AG20443 (cell line): ENCODE measurements around the gene ZNF519.
"Not testable (repeated sequence)": the region's sequence is repeated elsewhere in the genome, so short reads cannot be mapped to it uniquely, and the experiment has no call there.

Experiments used
- DNase-seq: peaks from one replicate; pipeline ENCODE4 v3.0.0; 2012; ENCODE audit warnings: low spot score, mixed read lengths

The ZNF519 gene

DNA sequence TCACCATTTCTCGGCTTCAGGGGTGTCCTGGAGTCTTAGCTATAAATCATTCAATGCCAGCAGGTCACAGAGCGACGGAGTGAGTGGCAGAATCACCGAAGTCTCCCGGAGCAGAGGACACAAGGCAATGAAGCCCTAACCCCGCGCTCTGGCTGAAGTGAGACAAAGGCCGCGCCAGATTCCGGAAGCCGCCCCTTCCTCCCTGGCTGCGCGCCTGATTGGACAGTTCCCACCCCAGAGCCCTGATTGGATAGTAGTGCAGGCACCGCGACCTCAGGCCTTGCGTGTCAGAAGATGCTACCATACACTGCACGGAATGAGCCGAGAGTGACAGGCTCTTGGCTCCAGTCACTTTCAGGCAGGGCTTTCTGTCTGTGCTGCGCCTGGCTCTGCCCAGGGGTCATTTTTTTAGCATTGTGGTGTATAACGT, at the start of gene ZNF519:
ZNF519 (minus strand) TSS at position 165 of the 430 bp plus-strand sequence; CDS start at position 7, 158 bp downstream.
- DNase-seq: peak; percentile 91

DNA sequence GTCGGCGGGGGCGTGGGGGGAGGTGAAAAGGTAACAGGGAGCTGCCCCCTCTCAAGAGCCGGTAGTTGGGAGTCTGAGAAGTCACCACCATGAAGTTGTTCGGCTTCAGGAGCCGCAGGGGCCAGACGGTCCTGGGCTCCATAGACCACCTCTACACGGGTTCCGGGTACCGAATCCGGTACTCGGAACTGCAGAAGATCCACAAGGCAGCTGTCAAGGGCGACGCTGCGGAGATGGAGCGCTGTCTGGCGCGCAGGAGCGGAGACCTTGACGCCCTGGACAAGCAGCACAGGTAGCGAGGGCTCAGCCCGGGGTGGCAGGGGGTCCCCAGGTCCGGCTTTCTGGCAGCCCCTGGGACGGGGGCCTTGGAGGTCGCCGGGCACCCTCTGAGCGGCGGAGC, 47.1 kb upstream of the ZNF519 start:
- DNase-seq: no peak

DNA sequence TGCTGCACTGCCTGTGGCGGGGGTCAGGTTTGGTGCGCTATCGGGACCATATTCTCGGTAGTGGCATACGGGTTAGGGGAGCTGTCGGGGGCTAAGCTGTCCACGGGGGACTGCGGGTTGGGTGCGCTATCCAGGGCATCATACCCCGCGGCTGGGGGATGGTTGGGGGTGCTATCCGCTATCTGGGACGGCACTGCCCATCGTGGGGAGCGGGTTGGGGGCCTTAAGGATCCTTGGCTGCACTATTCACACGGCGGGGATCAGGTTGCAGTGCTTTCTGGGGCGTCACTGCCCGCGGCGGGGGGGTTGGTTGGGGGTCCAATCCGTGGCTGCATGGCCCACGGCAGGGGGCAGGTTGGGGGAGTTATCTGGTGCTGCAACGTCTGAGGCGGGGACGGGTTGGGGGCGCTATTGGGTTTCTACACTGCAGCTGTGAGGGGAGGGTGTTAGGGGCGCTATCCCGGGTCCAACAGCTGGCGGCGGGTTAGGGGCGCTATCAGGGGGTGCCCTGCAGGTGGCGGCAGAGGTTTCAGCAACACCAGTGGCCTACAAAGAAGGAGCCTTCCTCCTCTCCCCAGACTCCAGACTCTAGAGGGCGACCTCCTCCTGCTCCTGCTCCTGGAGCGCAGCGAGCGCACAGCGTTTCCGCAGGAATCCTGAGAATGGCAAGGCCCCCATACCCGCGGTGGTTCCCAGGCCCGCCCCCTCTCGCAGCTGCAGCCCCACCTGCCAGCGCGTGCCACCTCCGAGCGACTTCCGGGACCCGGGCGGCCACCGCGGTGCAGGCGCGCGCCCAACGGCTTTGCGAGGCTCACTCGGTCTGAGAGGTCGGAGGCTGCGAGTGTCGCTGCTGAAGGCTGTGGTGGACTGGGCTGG, 46.3 kb upstream of the ZNF519 start:
- peak; percentile 69 for DNase-seq

DNA sequence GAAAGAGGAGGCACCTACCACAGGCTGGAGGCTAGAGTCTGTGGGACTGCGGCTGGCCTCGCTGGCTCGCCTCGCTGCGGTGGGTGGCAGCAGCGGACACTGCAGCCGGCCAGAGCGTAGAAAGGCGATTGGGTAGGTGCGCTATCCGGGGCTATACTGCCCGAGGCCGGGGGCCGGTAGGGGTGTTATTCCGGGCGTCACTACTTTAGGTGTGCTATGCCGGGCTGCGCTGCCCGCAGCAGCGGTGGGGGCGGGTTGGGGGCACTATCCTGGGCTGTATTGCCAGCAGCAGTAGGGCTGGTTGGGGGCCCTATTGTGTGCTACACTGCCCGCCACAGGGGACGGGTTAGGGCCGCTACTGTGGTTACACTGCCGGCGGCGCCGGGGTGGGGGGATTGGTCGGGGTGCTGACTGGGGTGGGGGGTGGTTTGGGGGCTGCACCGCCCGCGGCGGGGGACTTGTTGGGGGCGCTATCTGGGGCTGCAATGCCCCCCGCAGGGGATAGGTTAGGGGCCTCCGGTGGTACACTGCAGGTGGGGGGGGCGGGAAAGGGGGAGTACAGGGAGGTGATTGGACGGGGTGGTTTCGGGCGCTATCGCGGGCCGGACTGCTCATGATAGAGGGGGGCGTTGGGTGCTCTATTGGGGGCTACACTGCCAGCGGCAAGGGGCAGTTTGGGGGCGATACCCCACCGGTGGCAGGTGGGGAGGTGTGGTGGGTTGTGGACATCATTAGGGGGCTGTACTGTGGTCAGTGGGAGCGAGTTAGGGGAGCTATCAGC, 45.5 kb upstream of the ZNF519 start:
- not testable (repeated sequence) for DNase-seq

DNA sequence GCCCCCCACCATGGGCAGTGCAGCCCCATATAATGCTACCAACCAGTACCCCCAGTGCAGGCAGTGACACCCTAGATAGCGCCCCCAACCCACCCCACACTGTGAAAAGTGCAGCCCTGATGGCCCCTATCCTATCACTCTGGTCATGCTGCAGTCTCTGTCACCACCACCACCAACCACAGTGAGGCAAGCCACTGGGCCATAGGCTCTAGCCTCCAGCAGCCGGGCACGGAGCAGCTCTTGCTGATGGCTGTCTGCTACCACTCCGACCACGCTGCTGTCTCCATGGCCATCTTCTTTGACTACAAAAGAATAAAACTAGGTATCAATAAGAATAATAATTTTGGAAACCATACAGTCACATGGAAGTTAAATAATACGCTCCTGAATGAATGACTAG, 43.2 kb upstream of the ZNF519 start:
- DNase-seq: not testable (repeated sequence)

DNA sequence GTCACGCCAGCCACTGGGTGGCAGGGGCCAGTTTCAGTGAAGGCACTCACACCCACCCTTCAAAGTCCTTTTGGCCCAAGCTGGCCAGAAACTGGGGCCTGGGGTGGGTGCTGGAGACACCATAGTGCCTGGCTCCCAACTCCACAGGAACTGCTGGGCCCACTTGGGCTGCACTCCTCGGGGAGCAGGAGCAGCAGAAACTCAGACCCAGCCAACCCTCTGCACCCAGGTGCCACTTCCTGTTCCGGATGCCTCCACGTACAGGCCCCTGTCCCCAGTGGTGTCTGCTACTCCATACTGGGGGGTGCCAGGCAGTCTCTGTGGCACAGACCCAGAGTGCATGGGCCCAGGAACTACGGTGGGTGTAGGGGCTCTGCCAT, 42.5 kb upstream of the ZNF519 start:
- DNase-seq: no peak

DNA sequence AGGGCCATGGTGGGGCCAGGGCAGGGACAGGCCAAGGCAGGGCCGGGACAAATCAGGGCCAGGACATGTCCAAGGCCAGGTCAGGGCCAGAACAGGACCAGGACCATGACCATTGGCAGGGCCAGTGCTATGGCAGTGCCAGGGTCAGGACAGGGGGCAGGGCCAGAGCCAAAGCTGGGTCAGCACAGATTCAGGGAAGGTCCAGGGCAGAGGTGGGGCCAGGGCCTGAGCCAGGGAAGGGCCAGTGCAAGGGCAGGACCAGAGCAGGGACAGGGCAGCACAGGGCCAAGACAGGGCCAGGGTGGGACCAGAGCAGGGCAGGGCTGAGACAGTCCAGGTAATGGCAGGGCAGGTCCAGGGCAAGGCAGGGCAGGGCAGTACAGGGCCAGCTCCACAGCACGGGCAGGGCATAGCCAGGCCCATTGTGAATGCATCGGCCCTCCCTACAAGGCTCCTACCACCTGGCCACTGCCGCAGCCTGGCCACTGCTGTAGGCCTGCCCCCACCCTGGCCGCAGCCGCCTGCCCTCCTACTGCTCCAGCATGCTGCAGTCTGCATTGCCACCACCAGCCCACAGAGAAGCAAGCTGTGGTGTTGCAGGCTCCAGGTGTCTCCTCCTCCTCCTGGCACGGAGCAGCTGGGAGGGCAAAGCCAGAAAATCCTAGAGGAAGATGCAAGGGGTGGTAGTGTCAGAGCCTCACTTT, 41.9 kb upstream of the ZNF519 start:
- DNase-seq: not testable (repeated sequence)

DNA sequence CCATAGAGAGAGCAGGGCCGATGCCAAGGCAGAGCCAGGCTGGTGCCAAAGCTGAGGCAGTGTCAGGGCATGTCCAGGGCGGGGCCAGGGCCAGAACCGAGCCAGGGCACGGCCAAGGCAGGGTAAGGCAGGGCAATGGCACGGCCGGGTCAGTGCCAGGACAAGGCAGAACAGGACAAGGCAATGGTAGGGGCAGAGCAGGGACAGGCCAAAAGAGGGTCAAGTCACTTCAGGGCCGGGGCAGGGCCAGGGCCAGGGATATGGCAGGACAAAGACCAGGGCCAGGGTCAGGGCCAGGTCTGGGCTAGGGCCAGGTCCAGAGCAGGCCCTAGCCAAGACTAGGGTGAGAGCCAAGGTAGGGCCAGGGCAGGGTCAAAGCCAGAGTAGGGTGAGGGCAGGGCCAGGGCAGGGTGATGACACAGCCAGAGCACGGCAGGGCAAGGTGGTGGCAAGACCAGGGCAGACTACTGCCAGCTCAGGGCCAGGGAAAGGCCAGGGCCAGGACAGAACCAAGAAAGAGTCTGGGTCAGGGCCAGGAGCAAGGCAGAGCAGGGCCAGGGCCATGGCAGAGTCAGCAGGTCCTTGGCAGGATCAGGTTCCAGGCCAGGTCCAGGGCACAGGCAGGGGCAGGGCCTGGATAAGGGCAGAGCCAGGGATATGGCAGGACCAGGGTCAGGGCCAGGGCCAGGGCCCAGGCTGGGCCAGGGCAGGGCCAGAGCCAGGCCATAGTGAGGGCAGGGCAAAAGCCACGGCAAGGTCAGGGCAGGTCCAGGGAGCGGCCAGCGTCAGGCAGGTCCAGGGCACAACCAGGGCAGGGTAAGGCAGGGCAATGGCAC, 41.1 kb upstream of the ZNF519 start:
- DNase-seq: not testable (repeated sequence)

DNA sequence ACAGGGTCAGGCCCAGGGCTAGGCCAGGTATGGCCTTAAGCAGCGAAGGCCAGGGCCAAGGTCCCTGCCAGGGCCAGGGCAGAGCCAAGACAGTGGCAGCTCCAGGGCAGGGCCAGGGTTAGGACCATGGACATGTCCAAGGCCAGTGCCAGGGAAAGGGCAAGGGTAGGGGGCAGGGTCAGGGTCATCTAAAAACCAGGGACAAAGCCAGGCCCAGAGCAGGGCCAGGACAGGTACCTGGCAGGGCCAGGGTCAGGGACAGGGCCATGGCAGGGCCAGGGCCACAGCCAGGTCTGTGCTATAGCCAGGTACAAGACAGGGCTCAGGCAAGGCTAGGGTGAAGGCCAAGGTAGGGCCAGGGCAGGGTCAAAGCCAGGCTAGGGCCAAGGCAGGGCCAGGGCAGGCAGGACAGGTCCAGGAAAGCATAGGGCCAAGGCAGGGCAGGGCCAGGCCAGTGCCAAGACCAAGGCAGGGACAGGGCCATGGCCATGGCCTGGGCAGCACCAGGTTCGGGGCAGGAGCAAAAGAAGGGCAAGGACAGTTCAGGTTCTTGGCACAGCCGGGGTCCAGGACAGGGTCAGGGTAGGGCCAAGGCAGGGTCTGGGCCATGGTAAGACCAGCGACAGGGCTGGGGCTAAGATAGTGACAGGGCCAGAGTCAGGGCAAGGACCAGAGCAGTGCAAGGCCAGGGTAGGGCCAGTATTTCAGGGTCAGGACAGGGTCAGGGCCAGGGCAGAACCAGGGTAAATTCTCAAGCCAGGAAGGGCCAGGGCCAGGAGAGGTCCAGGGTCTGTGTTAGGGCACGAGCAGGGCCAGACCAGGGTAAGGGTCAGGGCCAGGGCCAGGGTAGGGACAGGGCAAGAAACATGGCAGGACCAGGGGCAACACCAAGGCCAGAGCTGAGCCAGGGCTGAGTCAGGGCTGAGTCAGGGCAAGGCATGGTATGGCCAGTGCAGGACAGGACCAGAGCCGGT, 40.2 kb upstream of the ZNF519 start:
- not testable (repeated sequence) for DNase-seq

DNA sequence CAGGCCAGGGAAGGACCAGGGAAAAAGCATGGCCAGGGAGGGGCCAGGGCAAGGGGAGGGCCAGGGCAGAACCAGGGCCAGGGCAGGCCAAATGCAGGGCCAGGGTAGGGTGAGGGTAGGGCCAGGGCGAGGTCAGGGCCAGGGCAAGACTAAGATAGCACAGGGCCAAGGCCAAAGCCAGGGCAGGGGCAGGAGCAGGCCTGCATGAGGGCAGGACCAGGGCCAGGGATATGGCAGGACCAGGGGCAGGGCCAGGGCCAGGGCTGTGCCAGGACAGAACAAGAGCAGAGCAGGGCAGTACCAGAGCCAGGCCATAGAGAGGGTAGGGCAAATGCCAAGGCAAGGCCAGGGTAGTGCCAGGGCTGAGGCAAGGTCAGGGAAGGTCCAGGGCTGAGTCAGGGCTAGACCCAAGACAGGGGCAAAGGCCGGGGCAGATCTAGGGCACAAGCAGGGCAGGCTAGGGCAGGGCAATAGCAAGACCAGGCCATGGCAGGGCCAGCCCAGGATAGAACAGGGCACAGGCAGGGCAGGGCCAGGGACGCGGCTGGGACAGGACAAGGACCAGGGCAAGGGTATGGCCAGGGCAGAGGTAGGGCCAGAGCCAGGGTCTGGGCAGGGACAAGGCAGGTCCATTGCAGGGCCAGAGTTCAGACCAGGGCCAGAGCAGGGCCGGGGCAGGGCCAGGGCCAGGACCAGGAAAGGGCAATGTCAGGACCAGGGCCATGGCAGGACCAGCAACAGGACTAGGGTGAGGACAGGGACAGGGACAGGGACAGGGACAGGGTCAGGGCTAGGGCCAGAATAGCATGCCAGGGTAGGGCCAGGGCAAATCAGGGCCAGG, 39.3 kb upstream of the ZNF519 start:
- DNase-seq: not testable (repeated sequence)

DNA sequence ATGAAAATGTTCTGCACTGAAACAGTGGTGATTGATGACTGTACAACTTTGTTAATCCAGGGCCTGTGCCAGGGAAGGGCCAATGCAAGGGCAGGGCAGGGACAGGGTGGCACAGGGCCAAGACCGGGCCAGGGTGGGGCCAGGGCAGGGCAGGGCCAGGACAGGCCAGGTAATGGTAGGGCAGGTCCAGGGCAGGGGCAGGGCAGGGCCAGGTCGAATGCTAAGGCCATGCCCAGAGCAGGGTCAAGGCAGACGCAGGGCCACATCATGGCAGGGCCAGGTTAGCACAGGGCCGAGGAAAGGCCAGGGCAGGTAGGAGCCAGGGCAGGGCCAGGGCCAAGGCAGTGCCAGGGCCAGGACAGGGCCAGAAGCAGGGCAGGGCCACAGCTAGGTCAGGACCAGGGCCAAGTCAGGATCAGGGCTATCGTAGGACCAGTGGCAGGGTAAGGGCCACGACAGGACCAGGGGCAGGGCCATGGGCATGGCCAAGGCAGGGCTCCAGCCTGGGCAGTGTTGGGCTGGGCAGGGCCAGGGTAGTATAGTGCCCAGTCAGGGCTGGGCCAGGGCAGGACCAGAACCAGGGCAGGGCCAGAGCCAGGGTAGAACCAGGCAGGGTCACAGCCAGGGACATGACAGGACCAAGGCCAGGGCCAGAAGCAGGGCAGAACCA, 38.3 kb upstream of the ZNF519 start:
- DNase-seq: not testable (repeated sequence)

DNA sequence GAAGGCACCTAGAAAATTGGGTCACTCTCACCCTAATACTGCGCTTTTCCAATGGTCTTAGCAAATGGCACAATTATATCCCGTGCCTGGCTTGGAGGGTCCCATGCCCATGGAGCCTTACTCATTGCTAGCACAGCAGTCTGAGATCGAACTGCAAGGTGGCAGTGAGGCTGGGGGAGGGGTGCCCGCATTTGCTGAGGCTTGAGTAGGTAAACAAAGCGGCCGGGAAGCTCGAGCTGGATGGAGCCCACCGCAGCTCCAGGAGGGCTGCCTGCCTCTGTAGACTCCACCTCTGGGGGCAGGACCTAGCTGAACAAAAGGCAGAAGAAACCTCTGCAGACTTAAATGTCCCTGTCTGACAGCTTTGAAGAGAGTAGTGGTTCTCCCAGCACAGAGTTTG, 30.7 kb upstream of the ZNF519 start:
- DNase-seq: not testable (repeated sequence)

DNA sequence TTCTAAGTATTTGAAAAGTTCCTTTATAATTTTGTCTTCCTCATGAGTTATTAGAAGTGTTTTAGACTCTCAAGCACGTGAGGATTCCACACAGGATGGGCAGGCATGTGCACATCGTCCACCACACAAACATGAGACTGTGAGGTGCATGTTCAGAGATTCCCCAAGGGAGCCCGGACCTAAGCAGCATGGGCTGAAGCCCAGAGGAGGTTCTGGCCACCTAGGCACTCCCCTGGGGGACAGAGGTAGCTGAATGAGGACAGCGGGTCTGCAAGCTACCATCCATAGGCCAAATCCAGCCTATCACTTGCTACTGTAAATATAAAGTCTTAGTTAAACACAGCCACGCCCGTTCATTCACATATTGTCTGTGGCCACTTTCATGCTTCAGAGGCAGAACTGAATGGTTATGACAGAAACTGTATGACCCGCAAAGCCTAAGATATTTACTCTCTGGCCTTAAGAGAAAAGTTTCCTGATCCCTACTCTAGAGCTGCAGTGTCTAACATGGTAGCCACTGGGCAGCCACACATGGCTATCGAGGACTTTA, 19.4 kb upstream of the ZNF519 start:
- not testable (repeated sequence) for DNase-seq

DNA sequence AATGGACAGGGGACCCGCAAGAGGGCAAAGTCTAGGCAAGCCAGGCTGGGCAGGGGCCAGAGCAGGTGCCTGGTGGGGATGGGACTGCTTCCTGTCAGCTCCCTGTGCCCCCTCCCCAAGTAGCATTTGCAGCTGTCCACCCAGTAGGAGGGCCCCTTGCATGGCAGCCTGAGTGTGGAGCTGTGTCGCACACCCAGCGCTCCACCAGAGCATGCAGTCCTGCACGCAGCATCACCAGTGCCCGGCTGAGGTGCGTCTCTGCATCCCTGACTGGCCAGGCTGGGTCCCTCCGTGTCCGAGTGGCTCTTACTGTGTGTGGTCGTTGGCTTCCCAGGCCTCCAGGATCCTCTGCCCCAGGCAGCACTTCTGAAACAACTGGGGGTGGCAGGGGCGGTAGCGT, 18.5 kb upstream of the ZNF519 start:
- not testable (repeated sequence) for DNase-seq

DNA sequence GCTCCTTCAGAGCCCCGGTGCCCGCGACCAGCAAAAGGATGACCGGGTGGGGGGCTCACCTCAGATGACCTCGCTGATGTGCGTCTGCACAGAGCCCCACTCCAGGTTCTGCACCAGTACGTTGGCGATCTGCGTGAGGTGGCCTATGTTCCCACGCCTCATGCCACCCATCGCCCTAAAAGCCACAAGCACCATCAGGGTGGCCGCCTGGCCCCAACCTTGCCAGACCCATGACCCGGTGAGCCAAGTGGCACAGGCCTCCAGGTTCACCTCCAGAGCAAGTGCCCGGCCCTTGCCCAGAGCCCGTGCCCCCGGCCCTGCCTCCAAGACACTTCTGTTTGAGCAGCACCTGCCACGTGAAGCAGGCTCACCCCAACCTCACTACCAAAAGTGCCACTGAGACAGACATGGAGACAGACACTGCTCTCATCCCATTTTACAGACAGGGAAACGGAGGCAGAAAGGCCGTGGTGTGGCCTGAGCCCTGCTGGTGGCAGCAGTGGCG, 17.7 kb upstream of the ZNF519 start:
- DNase-seq: not testable (repeated sequence)

DNA sequence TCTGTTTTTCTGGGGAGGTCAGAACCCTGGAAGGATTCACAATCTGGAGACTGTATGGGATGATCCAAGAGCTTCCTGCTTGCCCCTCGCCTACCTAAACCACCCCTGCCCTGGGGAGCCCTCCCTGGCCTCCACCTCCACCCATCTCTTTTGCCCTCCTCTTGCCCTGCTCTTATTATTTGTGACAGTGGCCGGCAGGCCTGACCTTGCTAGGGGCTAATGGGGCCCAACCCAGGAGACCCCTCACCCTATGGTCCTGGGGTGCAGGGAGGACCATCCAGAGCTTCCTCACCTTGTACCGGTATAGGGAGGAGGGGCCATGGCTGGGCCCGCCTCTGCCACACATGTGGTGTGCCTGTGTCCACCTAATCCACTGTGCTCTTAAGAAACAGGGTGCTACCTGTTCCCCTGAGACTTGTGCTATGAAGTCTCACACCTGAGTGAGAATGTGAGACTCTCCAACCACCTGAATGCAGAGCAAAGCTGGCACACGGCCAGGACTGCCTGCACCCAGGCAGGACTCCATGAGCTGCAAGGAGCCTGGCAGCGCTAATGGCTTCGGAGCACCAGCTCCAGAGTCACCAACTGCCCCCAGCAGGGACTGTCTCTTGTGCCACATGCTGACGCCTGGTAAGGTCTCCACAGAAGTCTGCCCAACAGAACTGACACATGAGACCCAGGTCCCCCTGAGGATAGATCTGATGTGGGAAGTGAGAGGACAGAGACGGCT, 17.1 kb upstream of the ZNF519 start:
- not testable (repeated sequence) for DNase-seq
